ENCODE measurements around the gene SLC24A4.
"Not testable (repeated sequence)": the region's sequence is repeated elsewhere in the genome, so short reads cannot be mapped to it uniquely, and the experiment has no call there.

SLC24A4 gene

DNA sequence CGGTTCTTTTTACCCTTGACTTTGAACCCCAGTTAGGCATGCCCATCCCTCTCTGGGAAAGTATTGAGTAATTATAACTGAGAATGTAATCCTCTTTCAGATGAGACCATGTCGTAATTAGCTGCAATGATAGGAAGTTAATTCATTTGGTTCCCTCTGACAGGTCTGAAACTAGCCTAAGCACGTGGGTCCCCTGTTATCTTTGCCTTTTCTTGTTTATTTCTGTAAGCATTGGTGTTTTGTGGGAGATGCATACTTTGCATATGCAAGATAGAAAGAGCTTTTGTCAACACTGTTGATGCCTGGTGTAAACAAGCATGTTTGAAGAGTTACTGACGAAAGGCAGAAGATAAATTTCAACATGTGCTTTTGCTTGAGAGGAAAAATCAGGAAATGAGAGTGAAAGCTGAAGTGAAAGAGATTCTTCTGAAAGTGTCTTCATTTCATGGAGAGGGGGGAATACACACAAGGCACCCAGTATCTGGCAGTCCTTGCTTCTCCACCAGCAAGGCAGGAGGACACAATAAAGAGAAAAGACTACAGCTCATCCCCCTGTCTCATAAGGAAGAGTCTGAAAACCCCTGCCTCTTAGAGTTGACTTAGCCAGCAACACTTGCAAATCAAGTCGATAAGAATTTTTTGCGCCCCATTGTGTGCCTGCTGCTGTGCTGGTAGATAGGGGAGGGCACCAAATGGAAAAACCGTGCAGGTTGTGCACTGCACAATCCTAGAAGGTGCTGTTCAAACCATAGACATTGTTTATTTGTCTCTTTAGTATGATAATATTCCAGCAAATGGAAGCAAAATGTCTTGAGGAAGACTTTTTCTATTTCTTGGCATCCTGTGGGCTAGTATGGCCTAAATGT lies 77.8 kb downstream of the SLC24A4 start:
- DNase-seq (ENCODE audit: extremely low read depth in 1 of 2, low read depth in 1 of 2), result no peak

DNA sequence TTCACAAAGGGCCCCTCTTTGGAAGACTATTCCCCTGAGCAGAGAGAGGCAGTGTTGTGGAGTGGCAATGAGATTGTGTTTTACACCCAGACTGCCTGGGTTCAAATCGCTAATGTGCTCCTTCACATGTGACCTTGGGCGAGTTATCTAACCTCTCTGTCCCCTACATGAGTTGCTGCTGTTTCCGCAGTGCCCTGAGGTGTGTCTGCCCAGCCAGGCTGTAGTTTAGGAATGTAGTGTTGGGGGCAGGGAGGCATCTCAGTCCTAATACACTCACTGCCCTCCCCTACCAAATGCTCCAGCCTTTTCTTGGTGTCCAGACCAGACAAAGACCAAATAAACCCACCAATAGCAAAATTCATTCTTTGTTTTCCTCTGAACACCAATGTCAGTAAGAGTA lies 78.6 kb downstream of the SLC24A4 start:
- DNase-seq (ENCODE audit: extremely low read depth in 1 of 2, low read depth in 1 of 2), result no peak

DNA sequence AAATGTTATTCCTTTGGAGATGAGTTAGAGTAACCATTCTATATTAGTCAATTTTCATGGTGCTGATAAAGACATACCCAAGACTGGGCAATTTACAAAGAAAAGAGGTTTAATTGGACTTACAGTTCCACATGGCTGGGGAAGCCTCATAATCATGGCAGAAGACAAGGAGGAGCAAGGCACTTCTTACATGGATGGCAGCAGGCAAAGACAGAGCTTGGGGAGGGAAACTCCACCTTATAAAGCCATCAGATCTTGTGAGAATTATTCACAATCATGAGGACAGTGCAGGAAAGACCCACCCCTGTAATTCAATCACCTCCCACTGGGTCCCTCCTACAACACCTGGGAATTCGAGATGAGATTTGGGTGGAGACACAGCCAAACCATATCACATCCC lies 79.5 kb downstream of the SLC24A4 start:
- not testable (repeated sequence) for DNase-seq (ENCODE audit: extremely low read depth in 1 of 2, low read depth in 1 of 2)

DNA sequence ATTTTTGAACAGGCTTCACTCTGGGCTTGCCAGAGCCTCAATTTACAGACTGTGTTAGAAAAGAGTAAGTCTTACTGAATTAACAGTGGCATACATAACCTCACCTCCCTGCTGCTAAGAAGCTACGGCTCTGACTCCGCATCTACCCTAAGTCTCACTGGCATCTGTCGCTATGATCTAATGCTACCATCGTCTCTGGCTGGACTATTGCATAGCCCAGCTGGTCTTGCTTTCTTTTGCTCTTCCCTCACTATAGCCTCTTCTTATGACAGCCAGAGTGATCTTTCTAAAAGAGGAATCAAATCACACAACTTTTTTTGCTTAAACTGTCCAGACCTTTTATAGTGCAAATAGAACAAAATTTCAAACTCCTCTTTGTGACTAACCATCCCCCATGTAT lies 81.1 kb downstream of the SLC24A4 start:
- DNase-seq (ENCODE audit: extremely low read depth in 1 of 2, low read depth in 1 of 2), result no peak

DNA sequence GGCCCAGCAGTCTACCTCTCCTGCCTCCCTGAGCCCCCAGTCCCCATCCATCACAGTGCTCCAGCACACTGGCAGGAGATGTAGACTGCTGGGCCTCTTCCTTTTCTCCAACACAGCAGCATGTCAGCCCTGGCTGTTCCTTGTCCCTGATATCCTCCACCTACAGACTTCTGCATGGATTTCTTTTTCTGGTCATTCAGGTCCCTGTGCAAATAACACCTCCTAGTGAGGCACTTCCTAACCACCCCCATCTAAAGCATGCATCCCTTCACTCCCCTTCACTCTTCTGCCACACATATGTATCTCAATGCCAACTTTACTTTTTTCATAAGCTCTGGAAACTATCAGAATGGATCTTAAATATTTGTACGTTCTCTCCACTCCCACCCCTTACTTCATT lies 81.5 kb downstream of the SLC24A4 start:
- DNase-seq (ENCODE audit: extremely low read depth in 1 of 2, low read depth in 1 of 2), result no peak

DNA sequence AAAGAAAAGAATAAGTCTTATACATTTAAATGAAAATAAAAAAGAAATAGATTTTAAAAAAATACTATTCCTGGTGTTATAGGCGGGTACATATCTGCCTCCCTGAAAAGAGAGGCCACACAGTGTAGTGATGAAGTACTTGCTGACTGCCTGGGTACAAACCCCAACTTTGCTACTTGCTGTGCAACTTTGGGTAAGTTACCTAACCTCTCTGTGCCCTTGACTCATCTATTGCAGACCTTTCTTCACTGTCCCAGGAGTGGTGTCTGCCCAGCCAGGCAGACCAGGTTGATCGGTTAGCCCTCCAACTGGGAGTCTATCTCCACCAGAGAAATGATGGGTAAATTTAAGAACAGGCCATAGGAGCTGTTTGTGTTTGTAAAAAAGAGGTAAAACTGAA lies 82.0 kb downstream of the SLC24A4 start:
- no peak for DNase-seq (ENCODE audit: extremely low read depth in 1 of 2, low read depth in 1 of 2)

DNA sequence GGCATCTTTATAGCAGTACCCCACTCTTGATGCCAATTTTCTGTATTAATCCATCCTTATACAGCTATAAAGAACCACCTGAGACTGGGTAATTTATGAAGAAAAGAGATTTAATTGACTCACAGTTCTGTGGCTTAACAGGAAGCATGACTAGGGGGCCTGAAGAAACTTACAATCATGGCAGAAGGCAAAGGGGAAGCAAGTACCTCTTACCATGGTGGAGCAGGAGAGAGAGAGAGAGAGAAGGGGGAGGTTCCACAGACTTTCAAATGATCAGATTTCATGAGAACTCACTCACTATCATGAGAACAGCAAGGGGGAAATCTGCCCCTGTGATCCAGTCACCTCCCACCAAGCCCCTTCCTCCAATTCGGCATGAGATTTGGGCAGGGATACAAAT lies 84.4 kb downstream of the SLC24A4 start:
- DNase-seq (ENCODE audit: extremely low read depth in 1 of 2, low read depth in 1 of 2), result no peak

DNA sequence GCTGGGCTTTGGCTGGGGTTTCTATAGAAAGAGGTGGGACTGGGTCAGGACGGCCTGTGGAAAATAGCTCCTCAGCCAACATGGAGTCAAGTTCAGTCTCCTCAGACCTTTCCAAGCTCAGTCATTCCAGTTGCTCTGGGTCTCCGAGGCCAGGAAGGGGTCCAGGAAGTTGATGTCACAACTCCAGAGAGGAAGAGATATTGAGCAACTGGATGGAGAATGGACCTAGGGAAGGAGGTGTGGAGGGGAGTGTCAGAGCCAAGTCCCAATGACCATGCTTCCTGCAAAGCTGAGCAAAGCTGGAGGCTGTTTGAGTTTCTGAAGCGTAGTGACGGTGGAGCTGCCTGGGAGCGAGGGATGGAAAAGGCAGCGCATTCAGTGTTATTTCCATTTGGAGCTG lies 86.1 kb downstream of the SLC24A4 start:
- no peak for DNase-seq (ENCODE audit: extremely low read depth in 1 of 2, low read depth in 1 of 2)

DNA sequence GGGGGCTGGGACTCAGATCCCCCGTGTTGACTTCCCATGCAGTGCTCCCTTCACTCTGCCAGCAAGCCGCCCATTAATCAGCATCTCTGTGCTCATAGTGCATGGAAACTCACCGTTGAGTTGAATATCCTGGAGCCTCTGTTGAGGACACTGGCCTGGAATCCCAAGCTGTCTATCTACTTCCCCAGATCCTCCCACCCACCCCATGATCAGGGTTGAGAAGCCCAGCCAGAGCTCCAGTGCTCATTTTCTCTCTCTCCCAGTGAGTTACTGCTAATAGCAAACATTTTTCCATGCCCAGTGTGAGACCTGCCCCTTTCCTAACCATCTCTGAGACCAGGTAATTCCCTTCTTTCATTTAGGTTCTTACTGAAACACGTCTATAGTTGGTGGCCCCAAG lies 88.2 kb downstream of the SLC24A4 start:
- DNase-seq (ENCODE audit: extremely low read depth in 1 of 2, low read depth in 1 of 2), result no peak

DNA sequence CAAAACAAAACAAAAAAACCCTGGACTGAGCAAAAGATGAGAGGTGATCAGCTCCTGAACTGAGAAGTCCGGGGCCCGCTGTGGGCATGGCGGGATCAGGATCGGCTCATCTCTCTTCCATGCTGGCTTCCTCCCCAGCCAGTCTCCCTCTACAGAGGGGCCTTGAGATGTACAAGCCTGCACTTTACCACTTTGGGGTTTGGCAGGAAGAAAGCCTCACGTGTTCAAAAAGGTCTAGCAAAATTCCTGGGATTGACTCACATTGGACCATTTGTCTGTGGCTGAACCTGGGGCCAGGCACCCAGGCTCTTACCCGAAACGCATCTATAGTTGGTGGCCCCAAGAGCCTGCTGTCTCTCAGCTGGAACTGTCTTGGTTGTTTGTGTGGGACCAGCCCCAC lies 89.0 kb downstream of the SLC24A4 start:
- no peak for DNase-seq (ENCODE audit: extremely low read depth in 1 of 2, low read depth in 1 of 2)

DNA sequence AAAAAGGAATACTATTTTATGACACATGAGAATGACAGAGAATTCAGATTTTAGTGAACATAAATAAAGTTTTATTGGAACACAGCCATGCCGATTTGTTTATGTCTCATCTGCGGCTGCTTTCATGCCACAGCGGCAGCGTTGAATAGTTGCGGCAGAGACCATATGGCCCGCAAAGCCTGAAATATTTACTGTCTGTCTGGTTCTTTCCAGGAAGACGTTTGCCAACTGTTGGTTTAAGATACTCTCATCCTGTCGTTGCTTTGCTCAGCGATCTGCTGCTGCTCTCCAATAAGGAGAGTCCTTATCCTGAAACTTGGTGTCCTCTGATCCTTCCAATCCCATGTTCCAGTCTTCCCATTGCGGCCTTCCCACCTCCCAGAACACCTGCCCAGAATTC lies 89.9 kb downstream of the SLC24A4 start:
- no peak for DNase-seq (ENCODE audit: extremely low read depth in 1 of 2, low read depth in 1 of 2)

DNA sequence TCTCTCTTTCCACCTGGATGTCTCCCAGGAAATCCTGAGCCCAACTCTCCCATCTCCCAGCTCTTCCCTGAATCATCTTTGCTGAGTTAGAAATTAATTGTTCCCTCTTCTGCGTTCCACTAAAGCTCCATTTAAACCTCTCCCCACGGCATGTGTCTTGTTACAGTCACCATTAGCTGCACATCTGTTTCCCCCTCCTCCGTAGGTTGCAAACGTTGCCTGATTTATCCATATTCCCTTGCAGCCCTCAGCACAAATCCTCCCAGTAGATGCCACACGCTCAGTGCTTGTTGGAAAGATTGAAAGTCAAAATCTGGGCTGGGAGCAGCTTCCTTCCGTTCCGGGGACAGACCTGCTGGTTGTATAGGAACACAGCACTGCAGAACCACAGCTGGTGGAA lies 90.4 kb downstream of the SLC24A4 start:
- DNase-seq (ENCODE audit: extremely low read depth in 1 of 2, low read depth in 1 of 2), result no peak

DNA sequence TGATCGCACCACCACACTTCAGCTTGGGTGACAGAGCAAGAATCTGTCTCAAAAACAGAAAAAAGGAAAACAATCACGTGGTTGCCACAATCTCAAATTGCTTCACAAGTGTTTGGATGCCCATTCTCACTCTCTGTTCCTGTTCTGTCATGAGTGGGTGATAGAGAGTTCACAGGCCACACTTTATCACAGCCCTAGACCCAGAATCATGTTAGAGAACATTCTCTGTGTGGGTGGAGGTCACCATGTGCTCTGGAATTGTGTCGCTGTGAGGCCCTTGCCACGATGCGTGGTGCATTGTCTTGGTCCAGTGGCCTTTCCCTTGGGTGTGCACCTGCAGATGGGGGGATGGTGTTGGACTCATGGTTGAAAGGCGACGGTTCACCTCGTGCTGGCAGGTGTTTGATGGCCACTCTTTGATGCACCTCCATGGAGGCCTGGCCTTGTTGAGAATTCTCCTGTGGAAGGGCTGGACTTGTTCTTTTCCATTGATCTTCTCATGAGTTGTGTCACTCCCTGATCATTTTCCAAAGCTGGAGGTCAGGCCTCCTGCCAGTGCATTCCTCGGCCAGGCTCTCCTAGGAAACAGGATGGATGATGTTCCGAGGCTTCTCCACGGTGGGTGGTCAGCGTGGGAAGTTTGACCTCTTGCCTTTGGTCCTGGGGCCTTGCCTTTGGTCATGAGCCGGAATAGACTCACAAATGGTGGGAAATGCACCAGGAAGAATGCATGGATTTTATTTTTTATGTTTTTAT lies 91.9 kb downstream of the SLC24A4 start:
- no peak for DNase-seq (ENCODE audit: extremely low read depth in 1 of 2, low read depth in 1 of 2)

DNA sequence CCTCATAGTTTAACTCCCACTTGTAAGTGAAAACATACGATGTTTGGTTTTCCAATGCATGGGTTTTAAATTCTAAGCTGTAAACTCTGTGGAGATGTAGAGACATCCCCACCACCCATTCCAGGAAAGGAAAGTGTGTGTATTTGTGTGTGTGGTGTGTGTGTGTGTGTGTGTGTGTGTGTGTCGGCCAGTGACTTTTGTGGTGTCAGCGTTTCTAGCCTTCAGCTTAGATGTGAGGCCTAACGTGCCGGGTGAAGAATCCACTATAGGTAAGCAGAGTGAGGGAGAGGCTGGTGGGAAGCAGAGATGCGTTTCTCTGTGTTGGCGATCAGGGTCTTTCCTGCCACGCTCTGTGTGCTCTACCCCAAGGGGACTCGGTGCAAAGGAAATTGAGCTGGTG lies 93.0 kb downstream of the SLC24A4 start:
- DNase-seq (ENCODE audit: extremely low read depth in 1 of 2, low read depth in 1 of 2), result no peak

DNA sequence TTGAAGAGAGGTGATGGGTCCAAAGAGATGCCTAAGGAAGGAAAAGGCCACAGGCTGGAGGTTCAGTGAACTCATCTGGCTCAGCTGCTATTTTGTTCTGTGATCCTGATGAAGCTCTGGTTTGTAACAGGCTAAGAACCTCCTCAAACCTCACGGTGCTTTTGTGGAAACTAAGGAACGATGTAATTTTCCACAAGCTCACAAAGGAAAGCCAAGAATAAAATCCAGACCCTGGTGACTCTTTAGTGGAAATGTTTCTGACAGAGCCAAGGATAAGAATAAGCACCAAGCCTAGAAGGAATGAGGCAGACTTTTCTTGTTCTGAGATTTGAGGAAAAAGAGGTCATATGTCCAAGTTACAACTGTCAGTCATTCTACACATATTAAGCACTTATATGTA lies 93.6 kb downstream of the SLC24A4 start:
- DNase-seq (ENCODE audit: extremely low read depth in 1 of 2, low read depth in 1 of 2), result no peak

DNA sequence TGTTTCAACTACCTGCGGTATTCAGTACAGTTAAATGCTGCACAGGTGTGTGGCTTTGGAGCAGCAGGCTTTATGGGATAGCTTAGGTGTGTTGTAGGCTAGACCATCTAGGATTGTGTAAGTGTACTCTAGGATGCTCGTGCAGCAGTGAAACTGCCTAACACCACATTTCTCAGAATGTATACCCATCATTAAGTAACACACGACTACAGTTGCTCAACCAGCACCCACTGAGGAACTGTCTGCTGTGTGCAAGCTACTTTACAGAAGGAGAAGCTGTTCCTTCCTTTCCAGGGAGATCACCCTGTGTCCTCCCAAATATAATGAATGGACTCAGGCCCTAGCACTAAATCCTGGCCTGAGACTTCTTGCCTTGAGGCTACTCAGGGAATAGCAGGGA lies 94.8 kb downstream of the SLC24A4 start:
- DNase-seq (ENCODE audit: extremely low read depth in 1 of 2, low read depth in 1 of 2), result no peak

DNA sequence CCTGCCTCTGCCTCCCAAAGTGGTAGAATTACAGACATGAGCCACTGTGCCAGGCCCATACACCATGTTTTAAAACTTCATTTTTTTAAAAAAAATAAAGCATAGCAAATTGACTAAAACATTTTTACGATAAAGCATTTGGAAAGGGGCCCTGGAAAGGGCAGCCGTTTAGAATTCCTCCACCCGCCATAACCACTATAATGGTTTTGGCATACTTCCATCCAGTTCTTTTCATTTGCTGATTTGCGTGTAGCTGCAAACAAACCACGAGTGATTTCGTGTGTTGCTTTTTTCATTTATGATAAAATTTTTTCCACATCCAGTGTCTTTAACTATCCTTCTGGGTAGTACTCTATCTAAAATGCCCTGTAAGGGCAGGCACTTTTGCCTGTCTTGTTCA lies 98.8 kb downstream of the SLC24A4 start:
- DNase-seq (ENCODE audit: extremely low read depth in 1 of 2, low read depth in 1 of 2), result no peak

DNA sequence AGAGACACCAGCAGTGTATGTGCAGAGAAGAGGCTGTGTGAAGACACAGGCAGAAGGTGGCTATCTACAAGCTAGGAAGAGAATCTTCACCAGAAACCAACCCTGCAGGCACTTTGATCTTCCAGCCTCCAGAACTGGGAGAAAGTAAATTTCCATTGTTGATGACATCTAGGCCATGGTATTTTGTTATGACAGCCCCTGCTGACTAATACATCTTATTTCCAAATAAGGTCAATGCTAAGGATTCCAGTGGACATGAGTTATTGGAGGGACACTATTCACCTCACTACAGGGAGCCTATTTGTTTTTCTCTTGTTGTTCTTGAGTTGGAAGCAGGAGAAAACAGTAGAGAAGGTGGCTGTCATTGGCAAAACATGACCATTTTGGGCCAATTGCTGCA lies 102.1 kb downstream of the SLC24A4 start:
- DNase-seq (ENCODE audit: extremely low read depth in 1 of 2, low read depth in 1 of 2), result no peak

DNA sequence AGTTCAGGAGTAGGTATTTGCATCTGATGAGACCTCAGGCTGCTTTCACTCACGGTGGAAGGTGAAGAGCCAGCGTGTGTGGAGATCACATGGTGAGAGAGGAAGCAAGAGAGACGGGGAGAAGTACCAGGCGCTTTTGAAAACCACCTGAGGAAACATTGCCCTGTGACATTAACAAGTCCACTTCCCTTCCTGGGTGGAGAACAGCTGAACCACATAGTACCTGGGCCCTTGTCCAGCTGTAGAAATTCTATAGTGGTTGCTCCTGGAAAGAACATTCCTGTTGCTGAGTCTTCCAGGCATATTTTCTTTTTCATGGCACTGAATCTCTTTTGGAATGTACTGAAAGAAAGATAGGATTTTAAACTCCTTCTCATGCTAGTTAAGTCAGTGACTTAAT lies 103.3 kb downstream of the SLC24A4 start:
- no peak for DNase-seq (ENCODE audit: extremely low read depth in 1 of 2, low read depth in 1 of 2)

DNA sequence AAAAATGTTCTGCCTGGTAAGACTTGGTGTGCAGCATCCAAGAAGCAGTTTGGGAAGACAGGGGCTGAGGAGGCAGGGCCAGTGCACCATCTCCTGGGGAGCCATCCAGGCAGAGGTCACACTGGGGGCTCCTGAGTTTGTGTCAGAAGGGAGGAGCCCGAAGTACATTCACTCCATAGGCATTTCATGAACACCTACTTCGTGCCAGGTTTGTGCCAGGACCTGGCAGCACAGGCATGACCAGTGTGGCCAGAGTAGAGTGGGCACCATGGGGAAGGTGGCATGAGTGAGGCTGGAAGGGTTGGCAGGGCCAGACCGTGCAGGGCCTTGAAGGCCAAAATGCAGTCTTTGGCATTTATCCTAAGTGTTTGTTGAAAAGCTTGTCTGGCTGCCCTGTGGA lies 104.1 kb downstream of the SLC24A4 start:
- no peak for DNase-seq (ENCODE audit: extremely low read depth in 1 of 2, low read depth in 1 of 2)

DNA sequence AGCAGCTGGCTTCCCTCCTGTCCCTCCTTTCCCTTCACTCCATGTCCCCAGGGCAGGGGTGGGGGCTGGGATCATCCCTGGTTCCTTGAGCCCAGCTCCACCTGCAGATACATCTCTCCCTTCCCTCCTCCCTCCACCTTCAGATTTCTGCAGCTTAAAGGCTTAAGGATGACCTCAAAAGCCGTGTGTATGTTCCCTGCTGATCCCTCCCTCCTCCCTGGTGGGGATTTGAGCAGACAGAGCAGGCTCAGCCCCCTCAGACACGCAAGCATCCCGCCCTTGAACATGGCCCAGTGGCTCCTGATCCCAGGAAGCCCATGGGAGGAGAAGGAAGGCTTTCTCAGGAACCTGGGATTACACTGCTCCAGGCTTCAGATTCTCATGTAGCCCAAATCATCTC lies 107.7 kb downstream of the SLC24A4 start:
- no peak for DNase-seq (ENCODE audit: extremely low read depth in 1 of 2, low read depth in 1 of 2)

DNA sequence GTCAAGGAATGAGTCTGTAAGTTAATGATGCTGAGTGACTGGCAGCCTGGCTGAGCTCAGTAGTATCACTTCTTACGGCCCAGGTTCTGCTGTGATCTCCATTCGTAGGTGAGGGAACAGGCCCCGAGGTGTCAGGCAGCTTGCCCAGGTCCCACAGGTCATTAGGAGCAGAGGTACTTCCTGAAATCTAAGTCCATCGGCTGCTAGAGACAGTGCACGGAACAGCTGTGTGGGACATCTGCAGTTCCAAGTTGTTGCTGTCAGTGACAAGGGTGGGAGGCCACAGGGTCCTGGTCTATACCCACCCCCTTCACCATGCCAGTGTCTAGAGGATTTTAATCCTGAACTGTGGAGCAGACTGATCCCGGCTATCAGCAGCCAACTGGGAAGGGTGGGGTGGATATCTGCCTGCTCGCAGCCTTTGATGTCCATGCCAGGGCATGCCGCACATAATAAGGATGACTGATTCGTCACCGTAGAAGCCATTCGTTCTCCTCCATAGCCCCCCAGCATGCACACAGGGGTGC lies 108.3 kb downstream of the SLC24A4 start:
- no peak for DNase-seq (ENCODE audit: extremely low read depth in 1 of 2, low read depth in 1 of 2)
